HG02943 (cell line): ENCODE results near the gene PTBP3.
"Not testable (repeated sequence)": the region's sequence is repeated elsewhere in the genome, so short reads cannot be mapped to it uniquely, and the experiment has no call there.

ENCODE experiments used
- ATAC-seq: cut with Tn5 transposase; IDR thresholded peaks from one replicate; pipeline ENCODE4 v1.9.1; 2021; ENCODE audit warnings: mild to moderate bottlenecking, low read depth, moderate library complexity; ENCODE audit not compliant: unreplicated experiment

The PTBP3 gene

DNA sequence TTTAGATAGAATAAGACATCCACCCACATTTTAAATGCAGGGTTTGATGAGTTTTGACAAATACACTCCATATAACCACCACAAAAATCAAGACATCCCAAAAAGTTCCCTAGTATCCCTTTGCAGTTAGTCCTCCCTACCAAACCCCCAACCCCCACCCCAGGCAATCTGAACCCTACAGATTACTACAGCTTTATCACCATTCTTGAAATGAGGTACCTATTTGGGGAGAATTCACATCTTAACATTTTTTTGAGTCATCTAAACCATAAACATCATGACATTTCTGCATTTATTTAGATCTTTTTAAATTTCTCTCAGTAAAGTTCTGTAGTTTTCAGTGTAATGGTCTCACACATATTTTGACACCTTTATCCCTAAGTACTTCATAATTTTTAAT is 53.9 kb downstream of the PTBP3 start:
- ATAC-seq: no peak

DNA sequence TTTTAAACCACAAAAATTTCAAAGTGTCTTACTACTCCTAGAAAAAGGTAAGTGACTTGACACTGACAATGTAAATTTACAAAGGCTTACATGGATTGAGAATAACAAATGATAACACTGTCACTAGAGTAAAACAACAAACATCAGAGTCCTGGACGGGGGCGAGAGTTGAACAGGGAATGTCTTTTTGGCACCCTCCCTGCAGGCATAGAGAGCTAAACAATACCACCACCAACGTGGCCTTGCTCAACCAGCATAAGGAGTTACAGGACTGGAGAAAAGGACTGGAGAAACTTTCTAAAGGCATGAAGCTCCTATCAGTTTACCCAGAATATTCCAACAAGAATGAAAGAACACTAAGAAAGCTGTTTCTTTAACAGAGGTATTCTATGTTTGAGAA is 55.3 kb downstream of the PTBP3 start:
- no peak for ATAC-seq

DNA sequence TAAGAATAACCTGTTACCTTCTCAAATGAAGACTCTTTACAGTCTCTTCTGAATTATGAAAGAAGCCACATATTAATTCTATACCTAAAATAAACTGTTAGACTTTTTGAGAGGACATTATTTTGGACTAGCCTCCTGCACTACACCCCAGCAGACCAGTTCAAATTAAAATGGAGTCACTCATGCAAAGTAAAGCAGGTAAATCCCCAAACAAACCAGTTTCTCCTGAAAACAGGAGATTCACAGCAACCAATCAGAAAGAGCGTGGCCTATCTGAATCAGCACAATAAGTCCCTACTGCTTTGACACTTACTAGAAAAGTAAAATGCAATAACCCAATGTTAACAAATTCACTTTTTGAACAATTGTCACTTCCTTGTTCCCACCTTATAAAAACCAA is 58.8 kb downstream of the PTBP3 start:
- ATAC-seq: no peak

DNA sequence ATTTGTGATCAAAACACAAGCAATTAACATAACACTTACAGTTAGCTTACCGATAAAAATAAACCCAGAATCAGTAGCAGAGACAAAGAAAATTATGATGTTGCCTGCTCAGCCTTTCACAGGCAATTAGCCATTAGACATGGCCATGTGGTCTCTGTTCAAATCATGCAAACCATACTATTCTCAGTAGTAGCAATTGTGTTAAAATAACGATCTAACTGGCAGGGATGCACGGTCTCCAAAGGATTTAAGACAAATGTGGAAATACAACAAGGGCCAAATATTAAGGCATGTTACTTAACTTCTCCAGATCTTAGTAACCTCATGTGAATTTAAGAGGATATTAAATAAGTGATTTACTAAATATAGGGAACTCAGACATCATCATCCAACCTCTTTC is 59.5 kb downstream of the PTBP3 start:
- ATAC-seq: no peak

DNA sequence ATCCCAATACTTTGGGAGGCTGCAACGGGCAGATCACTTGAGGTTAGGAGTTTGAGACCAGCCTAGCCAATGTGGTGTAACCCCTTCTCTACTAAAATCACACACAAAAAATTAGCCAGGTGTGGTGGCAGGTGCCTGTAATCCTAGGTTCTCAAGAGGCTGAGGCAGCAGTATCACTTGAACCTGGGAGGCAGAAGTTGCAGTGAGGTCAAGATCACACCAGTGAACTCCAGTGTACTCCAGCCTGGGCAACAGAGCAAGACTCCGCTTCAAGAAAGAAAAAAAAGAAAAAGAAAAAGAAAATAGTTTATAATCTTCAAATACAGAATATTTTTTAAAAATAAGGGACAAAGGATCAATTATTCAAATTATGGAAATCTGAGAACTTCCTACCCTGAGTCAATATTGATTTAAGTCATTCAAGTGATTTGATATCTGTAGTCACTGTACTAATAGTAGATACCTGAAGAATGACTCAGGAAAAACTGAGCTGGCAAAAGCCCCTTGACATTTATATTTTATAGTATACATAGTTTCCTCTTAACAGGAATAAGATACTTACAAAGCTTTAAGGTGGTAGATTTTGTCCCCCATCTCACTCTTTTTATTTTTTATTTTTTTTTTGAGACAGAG is 61.8 kb downstream of the PTBP3 start:
- no peak for ATAC-seq

DNA sequence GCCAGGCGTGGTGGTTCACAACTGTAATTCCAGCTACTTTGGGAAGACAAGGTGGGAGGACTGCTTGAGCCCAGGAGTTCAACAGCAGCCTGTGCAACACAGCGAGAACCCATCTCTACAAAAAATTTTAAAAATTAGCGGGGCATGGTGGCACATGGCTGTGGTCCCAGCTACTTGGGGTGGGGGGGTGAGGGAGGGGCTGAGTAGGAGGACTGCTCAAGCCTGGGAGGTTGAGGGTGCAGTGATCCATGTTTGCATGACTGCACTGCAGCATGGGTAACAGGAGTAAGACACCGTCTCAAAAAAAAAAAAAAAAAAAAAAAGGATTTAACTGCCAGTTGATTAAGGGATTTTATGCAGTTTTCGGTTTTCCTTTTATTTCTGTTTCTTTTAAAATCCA is 65.0 kb downstream of the PTBP3 start:
- no peak for ATAC-seq

DNA sequence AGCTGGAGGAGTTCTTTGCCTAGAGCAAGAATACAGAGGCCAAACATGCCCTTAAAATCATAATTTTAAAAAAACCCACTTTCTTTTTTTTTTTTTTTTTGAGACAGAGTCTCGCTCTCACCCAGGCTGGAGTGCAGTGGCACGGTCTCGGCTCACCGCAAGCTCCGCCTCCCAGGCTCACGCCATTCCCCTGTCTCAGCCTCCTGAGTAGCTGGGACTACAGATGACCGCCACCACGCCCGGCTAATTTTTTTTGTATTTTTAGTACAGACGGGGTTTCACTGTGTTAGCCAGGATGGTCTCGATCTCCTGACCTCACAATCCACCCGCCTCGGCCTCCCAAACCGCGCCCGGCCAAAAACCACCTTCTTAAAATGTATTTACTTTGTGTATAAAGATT is 66.3 kb downstream of the PTBP3 start:
- not testable (repeated sequence) for ATAC-seq

DNA sequence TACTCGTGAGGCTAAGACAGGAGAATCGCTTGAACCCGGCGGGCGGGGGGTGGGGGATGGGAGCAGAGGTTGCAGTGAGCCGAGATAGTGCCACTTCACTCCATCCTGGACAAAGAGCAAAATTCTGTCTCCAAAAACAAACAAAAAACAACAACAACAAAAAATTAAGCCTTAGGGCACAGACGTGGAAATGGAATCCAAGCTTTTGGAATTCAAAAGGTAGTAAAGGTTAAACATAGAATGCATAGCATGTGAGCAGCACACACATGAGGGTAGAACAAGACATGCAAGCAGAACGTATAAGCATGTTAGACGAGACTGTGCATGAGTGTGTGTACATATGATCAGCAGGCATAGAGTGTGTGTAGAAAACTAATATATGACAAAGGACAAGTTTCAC is 68.0 kb downstream of the PTBP3 start:
- no peak for ATAC-seq

DNA sequence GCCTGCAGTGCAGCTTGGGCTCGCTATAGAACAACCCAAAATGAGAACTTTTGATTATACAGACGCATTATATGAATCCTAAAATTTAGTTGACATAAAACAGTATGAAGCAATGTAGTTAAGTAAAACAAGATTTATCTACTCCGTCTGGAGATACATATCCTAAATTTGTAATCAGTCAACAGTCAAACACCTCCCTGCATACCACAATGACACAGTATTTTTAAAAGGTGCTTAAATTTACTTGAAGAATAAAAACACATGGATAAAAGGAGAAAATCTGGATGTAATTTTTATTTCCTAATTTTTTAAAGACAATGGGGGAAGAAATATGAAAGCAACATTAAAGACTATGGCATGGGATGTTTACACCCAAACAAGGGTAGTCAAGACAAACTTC is 70.8 kb downstream of the PTBP3 start:
- ATAC-seq: no peak

DNA sequence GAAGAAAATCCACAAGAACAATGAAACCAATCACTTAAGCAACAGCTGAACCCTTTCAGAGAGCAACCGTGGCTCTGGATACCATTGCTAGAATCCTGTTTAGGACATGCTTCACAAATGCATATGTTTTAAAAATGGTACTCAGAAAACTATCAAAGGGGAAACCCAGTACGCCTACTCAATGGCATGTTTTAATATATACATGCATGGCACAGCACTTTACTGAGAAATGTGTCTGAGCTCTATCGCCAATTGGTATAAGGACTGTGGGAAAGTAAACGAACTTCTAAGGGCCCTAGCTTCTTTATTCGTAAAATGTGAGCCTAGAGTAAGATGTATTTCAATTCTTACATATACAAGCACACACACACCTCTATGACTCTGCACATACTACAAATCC is 72.3 kb downstream of the PTBP3 start:
- no peak for ATAC-seq

DNA sequence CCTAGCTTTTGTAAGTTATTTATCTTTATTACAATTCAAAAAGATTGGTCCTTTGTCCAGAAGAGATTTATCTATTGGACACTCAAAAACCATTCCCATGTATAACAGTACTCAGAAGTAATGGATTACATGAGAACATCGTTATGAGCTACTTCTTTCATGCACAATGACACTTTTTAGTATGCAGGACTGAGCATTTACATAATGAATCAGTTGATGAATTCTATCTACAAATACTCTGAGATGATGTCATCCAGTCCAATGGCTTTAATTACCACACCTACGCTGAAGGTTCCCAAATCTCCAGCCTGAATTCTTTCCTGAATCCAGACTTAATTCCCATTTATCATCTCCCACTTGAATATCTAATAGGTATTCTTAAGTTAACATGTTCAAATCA is 75.3 kb downstream of the PTBP3 start:
- ATAC-seq: no peak

DNA sequence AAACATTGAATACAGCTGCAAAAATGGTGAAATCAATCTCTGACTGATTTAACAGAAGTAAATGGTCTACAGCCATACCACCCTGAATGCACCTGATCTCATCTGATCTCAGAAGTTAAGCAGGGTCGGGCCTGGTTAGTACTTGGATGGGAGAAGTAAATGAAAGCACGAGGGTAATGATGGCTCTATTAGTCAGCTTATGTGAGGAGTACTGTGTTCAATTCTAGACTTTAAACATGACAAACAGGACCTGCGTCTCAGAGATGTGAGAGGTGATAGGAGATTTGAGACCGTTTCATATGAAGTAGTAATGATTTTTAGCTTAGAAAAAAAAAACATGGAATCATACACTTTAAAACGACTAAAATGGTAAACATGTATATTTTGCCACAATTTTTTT is 81.2 kb downstream of the PTBP3 start:
- ATAC-seq: no peak

DNA sequence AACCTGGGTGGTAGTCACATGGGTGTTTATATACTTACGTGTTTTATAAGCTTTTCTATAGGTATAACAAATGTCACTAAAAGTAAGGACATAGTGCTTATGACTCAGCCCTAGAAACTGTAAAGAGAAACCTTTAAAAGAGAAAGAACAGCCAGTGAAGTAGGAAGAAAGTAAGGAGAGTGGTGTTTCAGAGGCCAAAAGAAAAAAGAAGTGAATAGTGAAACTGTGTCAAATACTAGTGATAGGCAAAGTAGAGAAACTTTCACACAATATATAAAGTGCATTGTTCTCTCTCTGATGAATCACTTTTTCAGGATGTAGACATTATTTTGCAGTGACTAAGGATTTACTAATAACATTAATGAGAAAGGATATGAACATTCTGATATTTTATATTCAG is 84.1 kb downstream of the PTBP3 start:
- ATAC-seq: no peak

DNA sequence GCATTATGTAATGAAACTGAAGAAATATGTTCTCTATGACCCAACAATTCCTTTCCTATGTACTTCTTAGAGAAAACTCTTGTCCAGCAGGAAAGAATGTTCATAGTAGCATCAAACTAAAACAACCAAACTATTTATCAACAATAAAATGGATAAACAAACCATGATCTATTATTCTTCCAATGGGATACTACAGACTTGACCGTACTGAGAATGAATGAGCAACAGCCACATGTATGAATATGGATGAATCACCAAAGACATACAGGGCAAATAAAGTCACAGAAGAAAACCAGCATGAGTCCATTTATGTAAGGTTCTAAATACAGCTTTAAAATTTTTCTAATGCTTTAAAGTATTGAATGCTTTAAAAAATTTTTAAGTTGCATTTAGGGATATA is 84.7 kb downstream of the PTBP3 start:
- ATAC-seq: no peak

DNA sequence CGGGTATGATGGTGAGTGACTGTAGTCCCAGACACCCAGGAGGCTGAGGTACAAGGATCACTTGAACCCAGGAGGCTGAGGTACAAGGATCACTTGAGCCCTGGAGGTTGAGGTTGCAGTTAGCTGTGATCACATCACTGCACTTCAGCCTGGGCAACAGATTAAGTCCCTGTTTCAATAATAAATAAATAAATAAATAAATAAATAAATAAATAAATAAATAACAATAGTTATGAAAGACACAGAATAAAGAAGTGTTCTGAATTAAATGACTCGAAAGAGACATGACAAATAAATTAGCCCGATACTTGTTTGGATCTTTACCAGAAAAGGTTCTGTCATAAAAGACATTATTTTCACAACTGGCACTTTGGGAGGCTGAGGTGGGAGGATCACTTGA is 86.3 kb downstream of the PTBP3 start:
- no peak for ATAC-seq

DNA sequence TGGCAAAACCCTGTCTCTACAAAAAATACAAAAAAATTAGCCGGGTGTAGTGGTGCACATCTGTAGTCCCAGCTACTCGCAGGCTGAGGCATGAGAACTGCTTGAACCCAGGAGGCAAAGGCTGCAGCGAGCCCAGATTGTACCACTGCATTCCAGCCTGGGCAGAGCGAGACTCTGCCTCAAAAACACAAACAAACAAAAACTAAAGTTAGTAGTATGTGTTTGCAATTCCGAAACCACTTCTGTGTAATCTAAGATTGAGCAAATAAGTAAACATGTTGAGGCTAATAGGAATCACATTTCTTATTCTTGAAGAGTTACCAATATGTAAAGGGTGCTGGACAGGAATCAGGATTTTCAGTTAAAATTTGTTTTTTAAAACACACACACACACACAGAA is 88.3 kb downstream of the PTBP3 start:
- no peak for ATAC-seq

DNA sequence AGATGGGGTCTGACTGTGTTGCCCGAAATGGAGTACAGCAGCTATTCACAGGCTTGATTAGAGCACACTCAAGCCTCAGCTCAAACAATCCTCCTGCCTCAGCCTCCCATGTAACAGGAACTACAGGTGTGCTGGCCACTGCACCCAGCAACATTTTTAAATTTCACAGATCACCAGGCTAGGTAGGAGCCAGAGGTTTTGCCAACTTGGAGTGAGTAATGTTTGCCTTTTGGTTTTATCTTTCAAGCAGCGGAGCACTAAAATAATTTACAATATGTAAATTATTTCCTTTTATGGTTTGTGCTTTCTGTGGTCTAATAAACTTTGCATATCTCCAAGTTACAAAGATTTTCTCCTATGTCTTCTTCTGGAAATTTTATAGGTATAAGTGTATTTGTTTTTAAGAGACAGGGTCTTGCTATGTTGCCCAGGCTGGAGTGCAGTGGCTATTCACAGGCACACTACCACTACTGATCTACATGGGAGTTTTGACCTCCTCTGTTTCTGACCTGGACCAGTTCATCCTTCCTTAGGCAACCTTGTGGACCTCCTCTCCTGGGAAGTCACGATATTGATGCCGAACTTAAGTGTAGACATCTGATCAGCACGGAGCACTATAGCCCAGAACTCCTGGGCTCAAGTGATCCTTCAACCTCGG is 91.1 kb downstream of the PTBP3 start:
- ATAC-seq: no peak

DNA sequence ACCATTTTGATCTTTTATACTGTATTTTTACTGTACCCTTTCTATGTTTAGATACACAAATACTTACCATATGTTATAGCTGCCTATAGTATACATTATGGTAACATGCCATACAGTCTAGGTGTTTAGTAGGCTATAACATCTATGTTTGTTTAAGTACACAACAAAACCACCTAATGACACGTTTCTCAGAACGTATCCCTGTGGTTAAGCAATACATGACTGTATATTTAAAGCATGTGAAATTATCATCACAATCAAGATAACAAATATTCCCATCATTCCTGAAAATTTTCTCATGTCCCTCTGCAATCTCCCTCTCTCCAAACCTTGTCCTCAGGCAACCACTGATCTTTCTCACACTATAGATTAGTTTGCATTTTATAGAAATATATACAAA is 91.9 kb downstream of the PTBP3 start:
- ATAC-seq: no peak

DNA sequence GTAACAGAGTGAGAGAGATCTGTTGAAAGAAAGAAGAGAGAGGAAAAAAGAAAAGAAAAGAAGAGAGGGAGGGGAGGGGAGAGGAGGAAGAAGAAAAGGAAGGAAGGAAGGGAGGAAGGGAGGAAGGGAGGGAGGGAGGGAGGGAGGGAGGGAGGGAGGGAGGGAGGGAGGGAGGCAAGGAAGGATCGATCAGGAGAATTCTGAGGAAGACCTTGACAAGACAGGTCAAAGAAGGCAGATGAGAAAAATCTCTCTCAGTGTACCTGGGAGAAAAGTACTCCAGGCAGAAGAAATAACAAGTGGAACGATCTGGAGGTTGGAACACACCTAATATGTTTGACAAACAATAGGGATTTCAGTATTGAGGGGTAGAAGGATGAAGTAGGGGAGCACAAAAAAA is 93.7 kb downstream of the PTBP3 start:
- ATAC-seq: no peak

DNA sequence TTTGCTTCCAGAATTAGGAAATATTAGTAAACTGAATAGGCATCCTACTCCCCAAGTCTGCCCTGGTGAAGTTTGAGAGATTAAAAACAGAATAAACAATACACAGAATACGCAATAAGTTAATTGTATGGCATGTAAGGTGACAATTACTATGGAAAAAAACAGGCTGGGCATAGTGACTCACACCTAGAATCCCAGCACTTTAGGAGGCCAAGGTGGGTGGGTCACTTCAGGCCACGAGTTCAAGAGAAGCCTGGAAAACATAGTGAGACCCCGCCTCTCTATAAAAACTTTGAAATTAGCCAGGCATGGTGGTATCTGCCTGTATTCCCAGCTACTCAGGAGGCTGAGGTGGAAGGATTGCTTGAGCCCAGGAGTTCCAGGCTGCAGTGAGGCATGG is 94.1 kb downstream of the PTBP3 start:
- ATAC-seq: no peak

DNA sequence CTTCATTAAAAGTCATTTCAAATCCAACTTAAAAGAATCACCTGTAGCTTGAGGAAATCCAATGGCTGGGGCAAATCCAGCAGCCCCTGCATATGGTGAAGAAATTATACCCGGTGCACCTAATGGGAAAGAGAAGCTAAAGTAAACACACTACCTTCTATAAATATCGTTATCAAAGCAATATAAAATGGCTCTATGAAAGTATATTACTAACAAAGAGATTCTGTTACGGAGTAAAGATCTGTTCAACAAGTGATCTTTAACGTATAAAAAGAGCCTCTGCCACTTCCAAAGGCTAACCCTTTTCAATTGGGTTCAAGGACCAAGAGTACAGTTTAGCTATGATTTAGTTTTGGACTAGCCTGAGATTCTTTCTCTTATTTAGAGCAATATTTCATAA is 98.6 kb downstream of the PTBP3 start:
- no peak for ATAC-seq

DNA sequence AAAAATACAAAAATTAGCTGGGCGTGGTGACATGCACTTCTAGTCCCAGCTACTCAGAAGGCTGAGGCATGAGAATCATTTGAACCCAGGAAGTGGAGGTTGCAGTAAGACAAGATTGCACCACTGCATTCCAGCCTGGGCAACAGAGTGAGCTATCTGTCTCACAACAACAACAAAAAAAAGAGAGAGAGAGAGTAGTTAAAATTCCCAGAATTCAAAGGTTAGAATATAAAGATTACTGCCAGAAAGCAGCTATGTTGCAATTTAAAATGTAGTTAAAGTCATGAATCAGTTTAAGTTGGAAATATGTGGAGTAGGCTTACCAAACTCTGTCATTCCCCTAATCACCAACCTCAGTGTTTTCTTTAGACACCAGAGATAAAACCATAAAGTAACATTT is 99.7 kb downstream of the PTBP3 start:
- no peak for ATAC-seq

DNA sequence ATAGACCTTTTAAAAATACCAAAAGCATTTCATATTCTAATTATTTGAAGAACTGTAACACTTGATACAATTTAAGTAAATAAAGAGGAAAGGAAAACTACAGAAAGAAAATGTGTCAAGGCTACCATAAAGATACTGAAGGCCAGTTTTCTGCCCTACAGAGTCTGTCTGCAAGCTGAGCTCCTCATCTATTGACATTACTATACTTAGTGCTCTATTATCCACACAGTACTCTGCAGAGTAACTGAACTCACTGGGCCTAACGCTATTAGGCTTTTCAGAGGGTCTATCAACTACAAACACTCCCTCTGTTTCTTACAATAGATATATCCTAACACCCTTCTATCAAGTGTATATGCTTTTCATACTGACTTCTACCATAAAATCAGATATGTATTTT is 101.2 kb downstream of the PTBP3 start:
- ATAC-seq: no peak
